ENCODE results near the gene TNFRSF13B.
"Not testable (repeated sequence)": the region's sequence is repeated elsewhere in the genome, so short reads cannot be mapped to it uniquely, and the experiment has no call there.

The TNFRSF13B gene

DNA sequence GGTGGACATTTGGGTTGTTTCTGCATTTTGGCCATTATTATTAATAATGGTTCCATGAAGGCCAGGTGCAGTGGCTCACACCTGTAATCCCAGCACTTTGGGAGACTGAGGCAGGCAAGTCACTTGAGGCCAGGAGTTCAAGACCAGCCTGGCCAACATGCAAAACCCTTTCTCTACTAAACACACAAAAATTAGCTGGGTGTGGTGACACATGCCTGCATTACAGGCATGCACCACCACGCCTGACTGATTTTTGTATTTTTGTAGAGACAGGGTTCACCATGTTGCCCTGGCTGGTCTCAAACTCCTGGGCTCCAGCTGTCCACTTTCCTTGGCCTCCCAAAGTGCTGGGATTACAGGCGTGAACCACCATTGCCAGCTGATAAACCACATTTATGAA, 58.5 kb downstream of the TNFRSF13B start:
- DNase-seq (ENCODE audit: extremely low read depth in 1 of 2, low read depth in 1 of 2), result no peak

DNA sequence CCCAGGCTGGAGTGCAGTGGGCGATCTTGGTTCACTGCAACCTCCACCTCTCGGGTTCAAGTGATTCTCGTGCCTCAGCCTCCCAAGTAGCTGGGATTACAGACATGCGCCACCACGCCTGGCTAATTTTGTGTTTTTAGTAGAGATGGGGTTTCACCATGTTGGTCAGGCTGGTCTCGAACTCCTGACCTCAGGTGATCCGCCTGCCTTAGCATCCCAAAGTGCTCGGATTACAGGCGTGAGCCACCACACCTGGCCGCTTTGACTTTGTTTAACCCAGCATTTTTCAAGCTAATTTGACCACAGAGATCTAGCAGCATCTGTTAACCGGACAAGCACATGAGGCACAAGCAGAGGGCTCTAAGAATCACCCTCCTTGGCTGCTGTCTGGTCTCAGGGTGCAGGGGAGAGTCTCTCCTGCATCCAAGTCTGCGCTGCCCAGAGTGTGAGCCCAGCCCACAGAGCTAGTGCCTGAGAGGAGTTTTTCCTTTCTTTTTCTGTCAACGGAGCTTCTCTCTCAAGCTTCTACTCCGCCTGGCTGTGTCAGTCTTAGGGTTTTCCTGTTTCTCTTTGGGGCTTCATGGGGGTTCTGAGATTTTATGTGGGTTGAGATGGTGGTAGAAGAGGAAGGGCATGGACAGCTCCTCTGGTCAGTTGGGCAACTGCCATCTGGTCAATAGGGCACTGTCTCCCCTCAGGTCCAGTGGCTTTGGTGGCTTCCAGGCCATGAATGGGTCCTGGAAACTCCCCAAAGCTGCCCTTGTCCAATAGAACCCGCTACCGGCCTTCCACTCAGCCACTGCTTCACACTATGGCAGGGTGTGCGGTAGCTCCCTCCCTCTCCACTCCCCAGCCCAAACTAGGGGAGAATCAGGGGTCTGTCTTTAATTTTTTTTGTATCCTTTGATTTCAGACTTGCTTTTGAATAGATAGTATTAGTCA, 59.6 kb downstream of the TNFRSF13B start:
- DNase-seq (ENCODE audit: extremely low read depth in 1 of 2, low read depth in 1 of 2), result no peak

DNA sequence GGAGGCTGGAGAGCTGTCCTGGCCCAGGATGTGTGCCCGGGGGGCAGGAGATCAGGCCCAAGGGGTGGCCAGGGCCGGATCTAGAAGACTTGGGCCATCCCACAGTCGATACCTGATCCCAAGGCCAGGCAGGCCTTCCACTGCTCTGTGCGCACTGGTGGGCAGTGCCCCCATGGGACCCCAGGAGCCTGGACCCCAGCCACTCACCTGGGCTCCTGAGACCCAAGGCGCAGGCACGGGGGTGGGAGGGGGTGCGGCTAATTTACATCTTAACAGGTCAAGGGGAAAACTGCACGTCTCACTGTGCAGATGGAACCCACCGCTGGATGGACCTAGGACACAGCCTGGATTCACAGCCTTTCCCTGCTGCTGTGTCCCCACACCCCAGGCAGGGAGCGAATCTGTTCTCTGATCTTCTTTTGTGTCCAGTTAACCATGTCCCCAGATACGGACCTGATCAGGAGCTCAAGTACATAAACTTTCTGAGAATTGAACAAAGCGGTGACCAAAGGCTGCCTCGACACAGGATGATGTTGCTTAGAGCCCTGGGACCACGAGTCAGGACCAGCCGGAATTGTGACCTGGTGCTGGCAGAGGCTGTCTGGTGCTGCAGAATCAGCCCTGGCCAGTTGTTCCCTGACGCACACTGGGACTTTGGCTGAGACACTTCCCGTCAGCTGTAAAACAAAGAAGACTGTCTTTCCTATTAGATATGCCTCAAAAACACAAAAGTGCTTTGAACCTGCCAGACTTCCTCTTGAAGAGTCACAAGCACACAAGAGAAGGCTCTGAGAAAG, 60.6 kb downstream of the TNFRSF13B start:
- no peak for DNase-seq (ENCODE audit: extremely low read depth in 1 of 2, low read depth in 1 of 2)

DNA sequence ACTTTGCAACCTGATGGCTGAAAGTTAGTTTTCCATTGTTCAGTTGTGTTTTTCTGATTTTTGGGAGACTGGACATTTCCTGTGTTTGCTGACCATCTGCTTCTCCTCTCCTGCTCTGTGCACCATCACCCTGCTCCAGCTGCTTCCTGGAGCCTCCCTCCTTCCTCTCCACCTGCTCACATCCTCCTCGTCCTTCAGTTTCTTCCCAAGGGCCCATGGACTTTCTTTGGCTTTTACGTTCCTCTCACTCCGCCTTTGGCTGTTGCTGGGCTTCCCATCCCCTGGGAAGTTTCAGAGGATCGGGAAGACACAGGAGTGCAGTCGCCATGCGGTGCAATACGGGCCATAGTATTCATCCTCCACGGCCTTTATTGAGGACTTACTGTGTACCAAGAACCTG, 61.6 kb downstream of the TNFRSF13B start:
- DNase-seq (ENCODE audit: extremely low read depth in 1 of 2, low read depth in 1 of 2), result no peak

DNA sequence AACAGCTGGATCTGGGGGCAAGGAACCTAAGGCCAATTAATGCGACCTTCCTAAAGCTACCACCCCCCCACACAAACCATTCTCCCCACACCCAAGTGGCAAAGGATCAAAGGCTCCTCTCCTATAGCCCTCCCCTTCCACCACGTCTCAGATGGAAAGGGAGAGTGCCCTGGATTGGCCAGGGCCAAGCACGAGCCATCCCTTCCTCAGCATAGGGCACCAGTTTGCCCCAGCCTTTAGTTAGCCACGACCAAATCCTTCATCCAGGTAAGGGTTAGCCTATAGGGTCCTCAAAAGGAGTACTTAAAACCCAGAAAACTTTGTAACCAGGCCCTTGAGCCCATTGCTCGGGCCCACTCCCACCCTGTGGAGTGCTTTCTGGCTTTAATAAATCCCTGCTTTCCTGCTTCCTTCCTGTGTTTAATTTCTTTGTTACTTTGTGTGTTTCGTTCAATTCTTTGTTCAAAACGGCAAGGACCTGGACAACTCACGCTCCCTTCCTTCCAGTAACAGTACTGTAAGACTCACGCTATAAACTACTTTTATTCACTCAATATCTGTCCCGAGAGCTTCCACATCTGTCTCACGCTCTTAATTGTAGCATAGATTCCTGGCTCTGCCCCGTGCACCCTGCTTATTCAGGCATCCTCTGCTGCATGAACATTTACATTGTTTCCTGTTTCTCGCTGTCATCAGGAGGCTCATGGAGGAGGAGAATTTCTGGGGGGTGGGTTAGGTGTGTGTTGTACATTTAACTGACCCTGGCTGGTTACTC, 62.3 kb downstream of the TNFRSF13B start:
- no peak for DNase-seq (ENCODE audit: extremely low read depth in 1 of 2, low read depth in 1 of 2)

DNA sequence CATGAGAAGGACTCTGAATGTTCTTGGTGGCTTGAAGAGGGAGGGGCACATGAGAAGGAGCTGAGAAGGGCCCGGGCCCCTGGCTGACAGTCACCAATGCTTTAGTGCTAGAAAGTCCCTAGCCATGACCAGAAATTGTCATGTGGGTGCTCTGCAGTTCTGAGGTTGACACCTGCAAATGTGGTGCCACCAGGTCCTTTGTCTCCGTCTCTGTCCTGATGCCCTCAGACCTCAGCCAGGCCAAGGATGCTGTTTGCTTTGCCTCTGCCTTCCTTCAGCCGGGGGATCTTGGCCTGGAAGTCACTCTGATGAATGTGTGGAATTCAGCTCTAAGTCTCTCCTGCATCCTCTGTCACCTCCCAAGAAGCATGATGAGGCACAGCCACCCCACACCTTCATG, 63.6 kb downstream of the TNFRSF13B start:
- no peak for DNase-seq (ENCODE audit: extremely low read depth in 1 of 2, low read depth in 1 of 2)

DNA sequence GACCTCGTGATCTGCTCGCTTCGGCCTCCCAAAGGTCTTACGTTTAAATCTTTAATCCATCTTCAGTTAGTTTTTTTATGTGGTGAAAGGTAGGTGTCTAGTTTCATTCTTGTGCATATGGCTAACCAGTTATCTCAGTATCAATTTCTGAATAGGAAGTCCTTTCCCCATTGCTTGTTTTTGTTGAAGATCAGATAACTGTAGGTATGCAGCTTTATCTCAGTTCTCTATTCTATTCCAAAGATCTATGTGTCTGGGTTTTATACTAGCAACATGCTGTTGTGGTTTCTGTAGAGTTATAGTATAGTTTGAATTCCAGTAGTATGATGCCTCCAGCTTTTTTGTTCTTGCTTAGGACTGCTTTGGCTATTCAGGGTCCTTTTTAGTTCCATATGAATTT, 65.2 kb downstream of the TNFRSF13B start:
- no peak for DNase-seq (ENCODE audit: extremely low read depth in 1 of 2, low read depth in 1 of 2)

DNA sequence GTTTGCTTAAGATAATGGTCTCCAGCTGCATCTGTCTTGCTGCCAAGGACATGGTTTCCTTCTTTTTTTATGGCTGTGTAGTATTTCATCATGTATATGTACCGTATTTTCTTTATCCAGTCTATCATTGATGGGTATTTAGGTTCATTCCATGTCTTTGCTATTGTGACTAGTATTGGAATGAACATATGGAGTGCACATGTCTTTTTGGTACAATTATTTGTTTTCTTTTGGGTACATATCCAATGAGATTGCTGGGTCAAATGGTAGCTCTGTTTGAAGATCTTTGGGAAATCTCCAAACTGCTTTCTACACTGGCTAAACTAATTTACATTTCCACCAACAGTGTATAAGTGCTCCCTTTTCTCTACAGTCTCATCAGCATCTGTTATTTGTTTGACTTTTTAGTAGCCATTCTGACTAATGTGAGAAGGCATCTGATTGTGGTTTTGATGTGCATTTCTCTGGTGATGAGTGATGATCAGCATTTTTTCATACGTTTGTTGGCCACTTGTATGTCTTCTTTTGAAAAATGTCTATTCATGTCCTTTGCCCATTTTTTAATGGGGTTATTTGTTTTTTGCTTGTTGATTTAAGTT, 66.2 kb downstream of the TNFRSF13B start:
- no peak for DNase-seq (ENCODE audit: extremely low read depth in 1 of 2, low read depth in 1 of 2)

DNA sequence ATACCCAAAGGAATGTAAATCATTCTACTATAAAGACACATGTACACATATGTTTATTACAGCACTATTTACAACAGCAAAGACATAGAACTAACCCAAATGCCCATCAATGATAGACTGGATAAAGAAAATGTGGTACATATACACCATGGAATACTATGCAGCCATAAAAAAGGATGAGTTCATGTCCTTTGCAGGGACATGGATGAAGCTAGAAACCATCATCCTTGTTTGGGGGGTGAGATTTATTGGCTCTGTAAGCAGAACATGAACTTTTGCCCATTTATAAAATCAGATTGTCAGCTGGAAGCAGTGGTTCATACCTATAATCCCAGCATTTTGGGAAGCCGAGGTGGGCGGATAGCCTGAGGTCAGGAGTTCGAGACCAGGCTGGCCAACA, 68.8 kb downstream of the TNFRSF13B start:
- not testable (repeated sequence) for DNase-seq (ENCODE audit: extremely low read depth in 1 of 2, low read depth in 1 of 2)

DNA sequence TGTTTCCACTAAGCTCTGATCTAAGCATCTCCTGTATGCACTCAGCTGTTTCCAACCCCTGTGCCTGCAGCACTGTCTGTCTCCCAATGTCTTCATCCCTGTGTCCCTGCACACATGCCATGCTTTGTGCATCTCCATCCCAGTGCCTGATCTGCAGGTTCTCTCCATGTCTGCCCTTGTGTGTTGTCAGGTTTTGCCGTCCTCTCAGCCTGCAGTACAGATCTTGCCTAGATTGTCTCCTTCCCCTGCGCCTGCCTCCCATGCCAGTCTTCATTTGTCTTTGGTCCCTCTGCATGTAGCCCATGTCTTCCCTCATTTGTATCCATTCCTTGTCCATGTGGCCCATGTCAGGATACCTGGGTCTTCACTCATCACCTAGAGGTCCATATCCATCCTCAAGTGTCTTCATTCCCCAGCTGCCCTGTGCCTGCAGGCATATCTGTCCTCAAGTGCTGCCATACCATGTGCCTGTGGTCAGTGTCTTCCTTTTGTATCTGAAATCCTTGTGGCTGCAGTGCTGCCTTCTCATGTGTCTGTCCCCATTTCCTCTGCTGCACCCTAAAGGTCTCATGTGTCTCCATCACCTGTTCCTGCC, 71.5 kb downstream of the TNFRSF13B start:
- no peak for DNase-seq (ENCODE audit: extremely low read depth in 1 of 2, low read depth in 1 of 2)

DNA sequence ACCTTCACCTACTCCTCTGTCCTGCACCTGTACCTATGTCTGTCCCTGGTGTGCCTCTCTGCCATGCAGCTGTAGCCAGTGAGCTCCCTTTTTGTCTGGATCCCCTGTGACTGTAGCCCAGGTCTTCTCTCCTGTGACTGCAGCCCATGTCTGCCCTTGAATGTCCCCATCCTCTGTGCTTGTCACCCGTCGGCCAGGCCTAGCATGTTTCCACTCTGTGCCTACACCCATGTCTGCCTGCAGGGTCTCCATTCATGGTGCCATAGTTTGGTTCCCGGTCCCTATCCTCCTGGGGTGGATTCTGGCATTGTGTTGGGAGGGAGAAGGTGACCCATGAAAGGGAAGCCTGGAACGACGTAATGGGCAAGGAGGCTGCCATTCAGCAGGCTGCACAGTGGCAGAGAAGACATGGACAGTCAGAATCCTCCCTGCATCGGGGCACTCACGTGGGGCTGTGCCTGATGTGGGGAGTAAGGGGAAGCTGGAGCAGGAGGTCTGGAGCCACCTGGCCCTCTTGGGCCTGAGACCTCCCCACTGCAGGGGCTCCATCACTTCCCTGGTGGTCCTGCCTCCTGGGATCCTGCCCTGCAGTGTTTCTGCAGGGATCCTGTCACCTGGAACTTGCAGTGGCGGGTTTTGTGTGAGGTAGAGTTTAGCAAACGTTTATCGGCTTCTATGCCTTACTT, 74.6 kb downstream of the TNFRSF13B start:
- DNase-seq (ENCODE audit: extremely low read depth in 1 of 2, low read depth in 1 of 2), result not testable (repeated sequence)

DNA sequence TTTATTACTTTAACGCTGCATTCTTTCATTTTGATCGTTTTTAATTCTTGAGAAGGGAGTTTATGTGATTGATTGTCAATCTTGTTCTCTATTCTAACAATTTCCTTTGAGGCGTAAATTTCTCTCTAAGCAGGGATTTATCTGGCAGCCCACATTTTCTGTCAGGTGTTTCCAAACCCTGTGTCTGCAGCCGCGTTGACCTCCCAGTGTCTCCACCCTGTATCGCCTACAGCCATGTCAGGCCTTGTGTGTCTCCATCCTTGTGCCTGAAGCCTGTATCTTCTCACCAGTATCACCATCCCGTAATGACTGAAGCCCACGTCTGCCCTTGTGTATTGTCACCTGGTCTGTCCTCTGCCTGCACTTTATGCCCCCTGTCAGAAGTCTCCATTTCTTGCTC, 75.7 kb downstream of the TNFRSF13B start:
- DNase-seq (ENCODE audit: extremely low read depth in 1 of 2, low read depth in 1 of 2), result not testable (repeated sequence)

DNA sequence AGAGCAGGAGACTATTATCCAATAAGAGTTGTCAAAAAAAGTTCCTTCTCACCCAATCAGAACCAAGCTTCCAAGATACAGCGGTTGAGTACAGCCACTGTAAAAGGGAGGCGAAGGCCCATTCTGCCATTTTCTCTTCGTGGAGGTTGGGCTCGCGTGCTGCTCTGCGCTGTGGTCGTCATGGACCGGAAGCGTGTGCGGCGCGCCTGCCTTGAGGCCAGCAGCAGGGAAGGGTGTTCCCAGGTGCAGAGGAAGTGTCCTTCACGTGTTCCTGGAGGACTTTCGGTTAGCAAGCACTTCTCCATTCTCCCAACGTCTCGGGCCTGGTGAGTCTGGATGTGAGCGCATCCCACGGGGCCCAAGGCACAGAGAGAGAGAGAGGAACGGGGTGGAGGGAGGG, 78.4 kb downstream of the TNFRSF13B start:
- DNase-seq (ENCODE audit: extremely low read depth in 1 of 2, low read depth in 1 of 2), result not testable (repeated sequence)

DNA sequence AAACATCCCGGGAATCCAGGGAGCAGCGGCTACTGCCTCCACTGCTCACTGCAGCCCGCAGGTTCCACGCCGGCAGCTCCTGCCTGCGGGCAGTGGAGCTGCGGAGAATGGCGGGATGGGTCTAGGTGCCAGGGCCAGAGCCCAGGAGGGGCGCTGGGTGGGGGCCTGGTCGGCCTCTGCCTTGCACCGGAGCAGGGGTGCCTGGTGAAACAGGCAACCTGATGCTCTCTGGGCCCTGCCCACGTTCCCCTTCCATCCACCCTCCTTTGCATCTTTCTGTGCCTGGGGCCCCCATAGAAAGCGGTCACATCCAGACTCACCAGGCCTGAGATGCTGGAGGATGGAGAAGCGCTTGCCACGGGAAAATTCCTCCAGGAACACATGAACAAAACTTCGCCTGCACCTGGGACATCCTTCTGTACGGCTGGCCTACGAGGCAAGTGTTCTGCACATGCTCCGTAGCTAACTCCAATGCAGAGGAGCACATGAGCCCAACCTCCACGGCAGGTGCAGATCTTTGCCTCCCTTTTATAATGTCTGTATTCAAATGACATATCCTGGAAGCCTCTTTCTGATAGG, 79.0 kb downstream of the TNFRSF13B start:
- DNase-seq (ENCODE audit: extremely low read depth in 1 of 2, low read depth in 1 of 2), result not testable (repeated sequence)

DNA sequence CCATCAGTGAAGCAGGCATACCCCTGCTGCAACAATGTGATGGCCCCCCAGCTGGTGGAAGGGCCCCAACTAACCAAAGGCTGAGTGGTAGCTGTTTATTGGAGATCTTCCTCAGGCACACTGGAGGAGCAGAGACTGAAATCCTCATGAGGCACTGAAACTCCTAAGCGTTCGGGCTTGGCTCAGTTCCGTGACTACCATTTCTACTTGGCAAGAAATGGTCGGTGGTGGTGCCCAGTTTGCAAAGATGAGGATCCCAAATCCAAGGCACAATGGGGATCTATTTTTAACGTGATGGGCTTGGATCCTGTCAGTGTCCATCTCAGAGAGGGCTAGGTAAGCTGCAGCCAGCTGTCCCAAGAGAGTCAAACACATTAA, 82.8 kb downstream of the TNFRSF13B start:
- DNase-seq (ENCODE audit: extremely low read depth in 1 of 2, low read depth in 1 of 2), result no peak
